GM12875 (cell line): ENCODE results near the gene MED15.
A peak's percentile ranks its signal among the peaks of the same experiment; 100 is the strongest.
"Not testable (repeated sequence)": the region's sequence is repeated elsewhere in the genome, so short reads cannot be mapped to it uniquely, and the experiment has no call there.

ENCODE experiments used
- H3K4me3 ChIP-seq: one replicate; pipeline ENCODE4 v1.5.1; 2011; ENCODE audit warnings: low read depth, low read length, control low read depth
- TF ChIP-seq, protein P1 (sequence below): IDR thresholded peaks from 2 replicates; pipeline ENCODE4 v1.5.1; 2011; ENCODE audit warnings: low read depth, mild to moderate bottlenecking, control low read depth, inconsistent platforms, low read length, moderate library complexity, borderline replicate concordance; ENCODE audit not compliant: insufficient read depth

MED15 gene

DNA sequence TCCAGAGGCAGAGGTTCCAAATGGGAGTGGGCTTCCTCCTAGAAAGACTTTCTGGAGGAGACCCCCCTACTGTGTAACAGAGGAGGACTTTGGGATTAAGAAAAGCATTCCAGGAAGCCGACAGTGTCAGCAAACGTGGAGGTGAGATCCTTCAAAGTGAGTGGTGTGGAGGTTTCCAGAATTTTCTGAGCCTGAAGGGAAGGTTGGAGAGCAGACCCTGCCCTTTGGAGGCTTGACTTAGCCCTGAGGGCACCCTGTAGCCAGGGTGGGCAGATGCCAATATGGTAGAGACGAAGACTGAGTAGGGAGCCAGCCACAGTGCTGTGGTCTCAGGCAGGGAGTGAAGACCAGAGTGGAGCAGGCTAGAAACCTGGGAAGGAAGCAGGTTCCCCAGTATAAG lies 10.0 kb upstream of the MED15 start:
- TF ChIP-seq, protein P1, sequence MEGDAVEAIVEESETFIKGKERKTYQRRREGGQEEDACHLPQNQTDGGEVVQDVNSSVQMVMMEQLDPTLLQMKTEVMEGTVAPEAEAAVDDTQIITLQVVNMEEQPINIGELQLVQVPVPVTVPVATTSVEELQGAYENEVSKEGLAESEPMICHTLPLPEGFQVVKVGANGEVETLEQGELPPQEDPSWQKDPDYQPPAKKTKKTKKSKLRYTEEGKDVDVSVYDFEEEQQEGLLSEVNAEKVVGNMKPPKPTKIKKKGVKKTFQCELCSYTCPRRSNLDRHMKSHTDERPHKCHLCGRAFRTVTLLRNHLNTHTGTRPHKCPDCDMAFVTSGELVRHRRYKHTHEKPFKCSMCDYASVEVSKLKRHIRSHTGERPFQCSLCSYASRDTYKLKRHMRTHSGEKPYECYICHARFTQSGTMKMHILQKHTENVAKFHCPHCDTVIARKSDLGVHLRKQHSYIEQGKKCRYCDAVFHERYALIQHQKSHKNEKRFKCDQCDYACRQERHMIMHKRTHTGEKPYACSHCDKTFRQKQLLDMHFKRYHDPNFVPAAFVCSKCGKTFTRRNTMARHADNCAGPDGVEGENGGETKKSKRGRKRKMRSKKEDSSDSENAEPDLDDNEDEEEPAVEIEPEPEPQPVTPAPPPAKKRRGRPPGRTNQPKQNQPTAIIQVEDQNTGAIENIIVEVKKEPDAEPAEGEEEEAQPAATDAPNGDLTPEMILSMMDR = no peak
- no peak overlapping the region for H3K4me3 ChIP-seq

DNA sequence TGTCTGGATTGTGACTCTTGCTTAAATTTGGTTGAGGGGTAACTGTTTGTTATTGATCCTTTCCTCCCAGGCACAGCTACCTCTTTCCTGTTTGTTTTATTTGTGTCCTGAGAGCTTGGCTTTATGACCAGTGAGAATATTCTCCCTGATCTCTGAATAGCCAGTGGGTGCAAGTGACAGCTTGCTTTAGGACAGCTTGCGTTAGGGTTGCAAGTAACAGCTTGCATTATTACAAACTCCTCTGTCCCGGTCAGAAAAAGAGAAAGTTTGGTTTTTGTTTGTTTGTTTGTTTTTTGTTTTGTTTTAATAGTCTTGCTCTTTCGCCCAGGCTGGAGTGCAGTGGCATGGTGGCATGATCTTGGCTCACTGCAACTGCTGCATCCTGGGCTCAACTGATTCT lies 8.5 kb upstream of the MED15 start:
- TF ChIP-seq, protein P1 = no peak

DNA sequence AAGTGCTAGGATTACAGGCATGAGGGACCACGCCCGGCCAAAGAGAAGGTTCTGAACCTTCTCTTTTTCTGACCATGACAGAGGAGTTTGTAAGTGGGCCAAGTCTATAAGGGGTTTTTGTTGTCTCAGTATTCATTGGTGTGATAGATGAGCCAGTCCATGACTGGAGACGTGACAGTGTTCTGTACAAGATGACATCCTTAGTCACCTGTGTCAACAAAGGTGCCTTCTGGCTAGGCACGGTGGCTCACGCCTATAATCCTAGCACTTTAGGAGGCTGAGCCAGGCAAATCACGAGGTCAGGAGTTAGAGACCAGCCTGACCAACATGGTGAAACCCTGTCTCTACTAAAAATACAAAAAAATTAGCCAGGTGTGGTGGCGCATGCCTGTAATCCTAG lies 7.6 kb upstream of the MED15 start:
- H3K4me3 ChIP-seq = no peak overlapping the region
- TF ChIP-seq, protein P1 = no peak

More for the DNA sequence above, 8.5 kb upstream of the MED15 start:
- H3K4me3 ChIP-seq = no peak overlapping the region

DNA sequence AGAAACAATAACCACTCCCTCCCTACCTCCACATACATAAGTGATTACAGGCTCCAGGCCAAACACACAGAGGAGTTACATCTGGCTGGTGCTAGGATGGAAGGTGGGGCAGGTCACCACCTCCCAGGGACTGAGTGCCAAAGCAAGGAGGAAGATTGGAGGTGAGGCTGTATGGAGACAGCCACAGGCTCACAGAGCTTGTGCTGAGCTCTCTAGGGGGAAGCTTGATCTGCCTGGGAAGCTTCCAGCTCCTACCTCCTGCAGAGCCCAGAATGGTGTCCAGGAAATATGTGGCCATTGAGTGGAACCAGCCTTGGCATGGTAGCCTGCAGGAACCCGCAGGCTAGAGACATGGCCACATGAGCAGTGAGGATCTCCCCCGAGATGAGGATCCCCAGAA lies 3.6 kb upstream of the MED15 start:
- H3K4me3 ChIP-seq = no peak overlapping the region
- TF ChIP-seq, protein P1 = no peak

DNA sequence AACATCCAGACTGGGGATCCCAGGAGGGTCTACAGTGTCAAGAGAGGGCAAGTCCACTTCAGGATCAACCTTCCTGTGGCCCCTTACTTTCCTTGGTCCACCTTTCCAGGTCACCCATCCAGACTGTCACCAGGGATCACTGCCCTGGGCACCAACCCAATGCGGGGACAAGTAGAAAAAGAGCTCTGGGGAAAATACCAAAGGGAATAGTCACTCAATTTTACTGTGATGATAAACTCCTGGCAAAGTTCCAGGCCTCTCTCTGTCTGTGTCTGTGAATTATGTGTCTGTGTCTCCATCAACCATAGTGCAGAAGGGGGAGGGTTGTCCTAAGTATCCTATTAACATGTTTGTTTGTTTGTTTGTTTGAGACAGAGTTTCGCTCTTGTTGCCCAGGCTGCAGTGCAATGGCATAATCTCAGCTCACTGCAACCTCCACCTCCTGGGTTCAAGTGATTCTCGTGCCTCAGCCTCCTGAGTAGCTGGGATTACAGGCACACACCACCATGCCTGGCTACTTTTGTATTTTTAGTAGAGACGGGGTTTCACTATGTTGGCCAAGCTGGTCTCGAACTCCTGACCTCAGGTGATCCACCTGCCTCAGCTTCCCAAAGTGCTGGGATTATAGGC lies 3.0 kb upstream of the MED15 start:
- not testable (repeated sequence) for H3K4me3 ChIP-seq

DNA sequence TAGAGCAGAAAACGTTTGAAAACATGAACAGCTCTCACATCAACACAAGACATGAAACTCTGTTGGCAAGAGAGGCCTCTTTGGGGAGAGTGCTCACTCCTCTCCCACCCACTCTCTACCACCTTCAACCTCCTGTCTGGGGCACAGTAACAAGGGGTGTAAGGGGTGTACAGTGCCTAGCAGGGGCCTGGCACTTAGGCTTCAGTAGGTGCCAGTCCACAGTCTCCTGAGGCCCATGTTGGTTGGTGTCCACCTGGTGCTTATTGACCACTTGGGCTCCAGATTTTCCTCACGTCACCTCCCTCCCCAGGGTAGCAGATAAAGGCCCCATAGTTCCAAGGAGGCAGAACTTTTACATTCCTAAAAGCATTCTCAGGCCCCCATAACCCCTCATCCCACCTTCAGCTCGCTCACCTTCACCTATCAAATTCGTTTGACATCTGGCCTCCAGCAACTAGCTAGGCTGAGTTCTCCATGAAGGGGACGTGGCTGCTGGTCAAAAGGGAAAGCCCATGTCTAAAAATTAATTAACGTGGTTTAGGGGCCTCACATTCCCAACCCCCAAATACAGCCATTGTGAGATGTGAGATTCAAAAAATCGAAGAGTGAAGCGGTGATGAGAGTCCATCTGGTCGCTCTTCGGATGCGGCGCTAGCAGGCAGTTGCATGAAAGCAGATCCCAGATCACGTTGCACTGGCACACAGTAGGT lies 712 bp upstream of the MED15 start:
- H3K4me3 ChIP-seq = no peak overlapping the region
- TF ChIP-seq, protein P1 = no peak

DNA sequence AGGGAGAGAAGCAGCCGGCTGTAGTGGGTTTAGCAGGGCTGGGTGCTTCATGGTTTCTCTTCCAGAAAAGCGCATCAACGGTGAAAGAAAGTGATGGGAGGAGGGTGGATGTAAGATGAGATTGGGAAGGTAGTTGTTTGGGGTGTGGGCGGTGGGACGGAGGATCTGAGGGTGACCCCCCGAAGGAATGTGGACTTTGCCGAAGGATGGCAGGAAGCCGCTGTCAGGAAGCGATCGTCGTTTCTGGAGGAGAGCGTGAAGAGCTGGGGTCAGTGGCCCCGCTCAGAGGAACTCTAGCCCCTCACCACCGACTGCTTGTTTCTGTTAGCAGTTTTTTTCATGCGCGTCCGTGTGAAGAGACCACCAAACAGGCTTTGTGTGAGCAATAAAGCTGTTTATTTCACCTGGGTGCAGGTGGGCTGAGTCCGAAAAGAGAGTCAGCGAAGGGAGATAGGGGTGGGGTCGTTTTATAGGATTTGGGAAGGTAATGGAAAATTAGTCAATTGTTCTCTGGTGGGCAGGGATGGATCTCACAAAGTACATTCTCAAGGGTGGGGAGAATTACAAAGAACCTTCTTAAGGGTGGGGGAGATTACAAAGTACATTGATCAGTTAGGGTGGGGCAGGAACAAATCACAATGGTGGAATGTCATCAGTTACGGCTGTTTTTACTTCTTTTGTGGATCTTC lies 801 bp downstream of the MED15 start:
- H3K4me3 ChIP-seq = peak overlapping the region; percentile 84

DNA sequence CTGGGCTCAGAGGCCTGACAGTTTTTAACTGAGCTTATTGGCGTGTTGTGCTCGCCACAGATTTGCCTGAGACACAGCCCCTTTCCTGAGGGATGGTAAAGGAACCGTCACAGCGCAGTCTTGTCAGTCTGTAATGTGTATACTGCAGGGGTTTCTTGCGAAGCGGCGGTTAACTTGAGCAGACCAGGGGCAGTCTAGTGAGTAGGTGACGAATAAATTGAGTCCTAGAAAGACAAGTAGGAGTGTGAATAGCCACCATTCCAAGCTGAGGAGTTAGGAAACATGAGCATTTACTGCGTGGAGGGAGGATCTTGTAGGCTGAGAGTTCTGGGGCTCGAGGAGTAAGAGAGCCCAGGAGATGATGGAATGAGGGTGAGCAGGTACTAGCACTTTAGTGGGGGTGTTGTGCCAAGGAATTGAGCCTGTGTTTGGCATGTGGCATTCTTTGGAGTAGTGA lies 1.4 kb downstream of the MED15 start:
- TF ChIP-seq, protein P1 = no peak
- peak overlapping the region; percentile 84 for H3K4me3 ChIP-seq
